GM23338 (cell line): ENCODE measurements around the gene SOS2. TPM values are rescaled to one million over a fixed set of nuclear protein-coding genes. Genes with fewer than 3 reads are reported as not detected.

Source experiments
- CREB1 ChIP-seq: fragments of 250-450 bp; sonication (Bioruptor Pico); IDR thresholded peaks from 2 replicates; pipeline ENCODE4 v1.5.0; 2020; ENCODE audit warnings: low read depth, mild to moderate bottlenecking, moderate library complexity
- JUNB ChIP-seq: IDR thresholded peaks from one replicate; pipeline ENCODE4 v1.6.1; 2016; ENCODE audit warnings: antibody characterized with exemption; ENCODE audit not compliant: unreplicated experiment
- NANOG ChIP-seq: IDR thresholded peaks from 2 replicates; pipeline ENCODE4 v1.6.1; 2016; ENCODE audit warnings: antibody characterized with exemption, borderline replicate concordance
- POLR2AphosphoS5 ChIP-seq: IDR thresholded peaks from 2 replicates; pipeline ENCODE4 v1.6.1; 2016; ENCODE audit warnings: antibody characterized with exemption, low read depth
- STAT1 ChIP-seq: IDR thresholded peaks from one replicate; pipeline ENCODE4 v1.6.1; 2016; ENCODE audit warnings: antibody characterized with exemption; ENCODE audit not compliant: unreplicated experiment
- polyA plus RNA-seq: library from polyadenylated mRNA; unstranded; fragments of >200 nt; fragmentation: Nextera tagmentation; extraction: Ambion mirVana; gene quantifications from 2 replicates; pipeline ENCODE4 v1.2.1, GENCODE V29; 2016
- total RNA-seq: library from RNA; depleted of rRNA; stranded (reverse); fragments of >200 nt; shearing (Covaris generic); gene quantifications from 2 replicates; pipeline ENCODE4 v1.2.3, GENCODE V29; 2014
- TF ChIP-seq, protein P1 (sequence below): fragments of 250-450 bp; sonication (Bioruptor Pico); IDR thresholded peaks from 2 replicates; pipeline ENCODE4 v1.5.0; 2020; ENCODE audit warnings: mild to moderate bottlenecking, moderate library complexity
- TF ChIP-seq, protein P2 (sequence below): IDR thresholded peaks from 2 replicates; pipeline ENCODE4 v1.6.1; 2016; ENCODE audit warnings: antibody characterized with exemption
- TF ChIP-seq, protein P3 (sequence below): IDR thresholded peaks from one replicate; pipeline ENCODE4 v1.6.1; 2018; ENCODE audit warnings: antibody characterized with exemption; ENCODE audit not compliant: unreplicated experiment
- TF ChIP-seq, protein P4 (sequence below), 2 experiments: fragments of 200-600 bp in 1 of 2; sonication (generic) in 1 of 2; conservative IDR thresholded peaks; 2 replicates each; pipeline versions ENCODE4 v1.5.1 to v1.6.1; 2016 to 2017; ENCODE audit warnings: antibody characterized with exemption in 2 of 2, low read depth in 2 of 2, mild to moderate bottlenecking in 2 of 2, moderate library complexity in 1 of 2

The SOS2 gene
- total and polyA plus RNA-seq, 2 experiments from 2014 or later = 3.5 to 11.4 TPM

DNA sequence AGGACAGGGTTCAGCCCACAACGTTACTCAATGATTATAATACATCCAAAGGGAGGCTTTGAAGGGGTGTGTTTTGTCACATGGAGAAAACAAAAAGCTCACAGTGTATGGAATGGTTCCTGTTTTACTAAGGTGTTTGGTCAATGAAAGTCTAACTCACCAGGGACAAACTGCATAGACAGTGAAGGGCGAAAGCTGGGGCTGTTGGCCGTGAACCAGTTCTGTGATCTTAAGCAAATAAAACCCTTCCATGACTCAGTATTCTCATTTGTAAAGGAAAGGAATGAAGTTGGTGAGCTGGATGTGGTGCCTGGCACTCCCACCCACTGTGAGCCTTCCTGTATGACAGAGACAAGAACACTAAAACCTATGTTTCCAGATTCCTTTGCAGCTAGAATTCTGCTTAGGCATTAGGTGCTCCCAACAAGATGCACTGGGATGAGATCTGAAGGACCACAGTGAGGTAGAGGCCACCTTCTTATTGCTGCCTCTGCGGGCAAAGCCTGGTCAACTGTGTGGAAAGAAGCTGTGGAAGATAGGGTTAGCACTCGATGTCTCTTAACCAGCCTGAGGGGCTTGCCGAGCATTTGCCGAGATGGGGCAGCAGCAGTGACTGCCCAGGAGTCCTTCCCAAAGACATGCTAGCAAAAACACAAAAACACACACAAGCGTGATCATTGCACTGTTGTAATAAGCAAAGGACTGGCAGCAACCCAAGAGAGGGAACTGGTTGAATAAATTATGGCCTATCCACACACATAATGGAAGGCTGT lies 163.5 kb downstream of the SOS2 start (continued):
- TF ChIP-seq, protein P1, sequence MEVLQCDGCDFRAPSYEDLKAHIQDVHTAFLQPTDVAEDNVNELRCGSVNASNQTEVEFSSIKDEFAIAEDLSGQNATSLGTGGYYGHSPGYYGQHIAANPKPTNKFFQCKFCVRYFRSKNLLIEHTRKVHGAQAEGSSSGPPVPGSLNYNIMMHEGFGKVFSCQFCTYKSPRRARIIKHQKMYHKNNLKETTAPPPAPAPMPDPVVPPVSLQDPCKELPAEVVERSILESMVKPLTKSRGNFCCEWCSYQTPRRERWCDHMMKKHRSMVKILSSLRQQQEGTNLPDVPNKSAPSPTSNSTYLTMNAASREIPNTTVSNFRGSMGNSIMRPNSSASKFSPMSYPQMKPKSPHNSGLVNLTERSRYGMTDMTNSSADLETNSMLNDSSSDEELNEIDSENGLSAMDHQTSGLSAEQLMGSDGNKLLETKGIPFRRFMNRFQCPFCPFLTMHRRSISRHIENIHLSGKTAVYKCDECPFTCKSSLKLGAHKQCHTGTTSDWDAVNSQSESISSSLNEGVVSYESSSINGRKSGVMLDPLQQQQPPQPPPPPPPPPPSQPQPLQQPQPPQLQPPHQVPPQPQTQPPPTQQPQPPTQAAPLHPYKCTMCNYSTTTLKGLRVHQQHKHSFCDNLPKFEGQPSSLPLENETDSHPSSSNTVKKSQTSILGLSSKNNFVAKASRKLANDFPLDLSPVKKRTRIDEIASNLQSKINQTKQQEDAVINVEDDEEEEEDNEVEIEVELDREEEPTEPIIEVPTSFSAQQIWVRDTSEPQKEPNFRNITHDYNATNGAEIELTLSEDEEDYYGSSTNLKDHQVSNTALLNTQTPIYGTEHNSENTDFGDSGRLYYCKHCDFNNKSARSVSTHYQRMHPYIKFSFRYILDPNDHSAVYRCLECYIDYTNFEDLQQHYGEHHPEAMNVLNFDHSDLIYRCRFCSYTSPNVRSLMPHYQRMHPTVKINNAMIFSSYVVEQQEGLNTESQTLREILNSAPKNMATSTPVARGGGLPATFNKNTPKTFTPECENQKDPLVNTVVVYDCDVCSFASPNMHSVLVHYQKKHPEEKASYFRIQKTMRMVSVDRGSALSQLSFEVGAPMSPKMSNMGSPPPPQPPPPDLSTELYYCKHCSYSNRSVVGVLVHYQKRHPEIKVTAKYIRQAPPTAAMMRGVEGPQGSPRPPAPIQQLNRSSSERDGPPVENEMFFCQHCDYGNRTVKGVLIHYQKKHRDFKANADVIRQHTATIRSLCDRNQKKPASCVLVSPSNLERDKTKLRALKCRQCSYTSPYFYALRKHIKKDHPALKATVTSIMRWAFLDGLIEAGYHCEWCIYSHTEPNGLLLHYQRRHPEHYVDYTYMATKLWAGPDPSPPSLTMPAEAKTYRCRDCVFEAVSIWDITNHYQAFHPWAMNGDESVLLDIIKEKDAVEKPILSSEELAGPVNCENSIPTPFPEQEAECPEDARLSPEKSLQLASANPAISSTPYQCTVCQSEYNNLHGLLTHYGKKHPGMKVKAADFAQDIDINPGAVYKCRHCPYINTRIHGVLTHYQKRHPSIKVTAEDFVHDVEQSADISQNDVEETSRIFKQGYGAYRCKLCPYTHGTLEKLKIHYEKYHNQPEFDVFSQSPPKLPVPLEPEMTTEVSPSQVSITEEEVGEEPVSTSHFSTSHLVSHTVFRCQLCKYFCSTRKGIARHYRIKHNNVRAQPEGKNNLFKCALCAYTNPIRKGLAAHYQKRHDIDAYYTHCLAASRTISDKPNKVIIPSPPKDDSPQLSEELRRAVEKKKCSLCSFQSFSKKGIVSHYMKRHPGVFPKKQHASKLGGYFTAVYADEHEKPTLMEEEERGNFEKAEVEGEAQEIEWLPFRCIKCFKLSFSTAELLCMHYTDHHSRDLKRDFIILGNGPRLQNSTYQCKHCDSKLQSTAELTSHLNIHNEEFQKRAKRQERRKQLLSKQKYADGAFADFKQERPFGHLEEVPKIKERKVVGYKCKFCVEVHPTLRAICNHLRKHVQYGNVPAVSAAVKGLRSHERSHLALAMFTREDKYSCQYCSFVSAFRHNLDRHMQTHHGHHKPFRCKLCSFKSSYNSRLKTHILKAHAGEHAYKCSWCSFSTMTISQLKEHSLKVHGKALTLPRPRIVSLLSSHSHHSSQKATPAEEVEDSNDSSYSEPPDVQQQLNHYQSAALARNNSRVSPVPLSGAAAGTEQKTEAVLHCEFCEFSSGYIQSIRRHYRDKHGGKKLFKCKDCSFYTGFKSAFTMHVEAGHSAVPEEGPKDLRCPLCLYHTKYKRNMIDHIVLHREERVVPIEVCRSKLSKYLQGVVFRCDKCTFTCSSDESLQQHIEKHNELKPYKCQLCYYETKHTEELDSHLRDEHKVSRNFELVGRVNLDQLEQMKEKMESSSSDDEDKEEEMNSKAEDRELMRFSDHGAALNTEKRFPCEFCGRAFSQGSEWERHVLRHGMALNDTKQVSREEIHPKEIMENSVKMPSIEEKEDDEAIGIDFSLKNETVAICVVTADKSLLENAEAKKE (CRISPR knock-in tag) = no peak
- TF ChIP-seq NANOG (no peak), POLR2AphosphoS5 (no peak), JUNB (no peak), CREB1 (CRISPR knock-in tag) (no peak), STAT1 (no peak)
- TF ChIP-seq, protein P2, sequence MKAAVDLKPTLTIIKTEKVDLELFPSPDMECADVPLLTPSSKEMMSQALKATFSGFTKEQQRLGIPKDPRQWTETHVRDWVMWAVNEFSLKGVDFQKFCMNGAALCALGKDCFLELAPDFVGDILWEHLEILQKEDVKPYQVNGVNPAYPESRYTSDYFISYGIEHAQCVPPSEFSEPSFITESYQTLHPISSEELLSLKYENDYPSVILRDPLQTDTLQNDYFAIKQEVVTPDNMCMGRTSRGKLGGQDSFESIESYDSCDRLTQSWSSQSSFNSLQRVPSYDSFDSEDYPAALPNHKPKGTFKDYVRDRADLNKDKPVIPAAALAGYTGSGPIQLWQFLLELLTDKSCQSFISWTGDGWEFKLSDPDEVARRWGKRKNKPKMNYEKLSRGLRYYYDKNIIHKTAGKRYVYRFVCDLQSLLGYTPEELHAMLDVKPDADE = no peak
- TF ChIP-seq, protein P3, sequence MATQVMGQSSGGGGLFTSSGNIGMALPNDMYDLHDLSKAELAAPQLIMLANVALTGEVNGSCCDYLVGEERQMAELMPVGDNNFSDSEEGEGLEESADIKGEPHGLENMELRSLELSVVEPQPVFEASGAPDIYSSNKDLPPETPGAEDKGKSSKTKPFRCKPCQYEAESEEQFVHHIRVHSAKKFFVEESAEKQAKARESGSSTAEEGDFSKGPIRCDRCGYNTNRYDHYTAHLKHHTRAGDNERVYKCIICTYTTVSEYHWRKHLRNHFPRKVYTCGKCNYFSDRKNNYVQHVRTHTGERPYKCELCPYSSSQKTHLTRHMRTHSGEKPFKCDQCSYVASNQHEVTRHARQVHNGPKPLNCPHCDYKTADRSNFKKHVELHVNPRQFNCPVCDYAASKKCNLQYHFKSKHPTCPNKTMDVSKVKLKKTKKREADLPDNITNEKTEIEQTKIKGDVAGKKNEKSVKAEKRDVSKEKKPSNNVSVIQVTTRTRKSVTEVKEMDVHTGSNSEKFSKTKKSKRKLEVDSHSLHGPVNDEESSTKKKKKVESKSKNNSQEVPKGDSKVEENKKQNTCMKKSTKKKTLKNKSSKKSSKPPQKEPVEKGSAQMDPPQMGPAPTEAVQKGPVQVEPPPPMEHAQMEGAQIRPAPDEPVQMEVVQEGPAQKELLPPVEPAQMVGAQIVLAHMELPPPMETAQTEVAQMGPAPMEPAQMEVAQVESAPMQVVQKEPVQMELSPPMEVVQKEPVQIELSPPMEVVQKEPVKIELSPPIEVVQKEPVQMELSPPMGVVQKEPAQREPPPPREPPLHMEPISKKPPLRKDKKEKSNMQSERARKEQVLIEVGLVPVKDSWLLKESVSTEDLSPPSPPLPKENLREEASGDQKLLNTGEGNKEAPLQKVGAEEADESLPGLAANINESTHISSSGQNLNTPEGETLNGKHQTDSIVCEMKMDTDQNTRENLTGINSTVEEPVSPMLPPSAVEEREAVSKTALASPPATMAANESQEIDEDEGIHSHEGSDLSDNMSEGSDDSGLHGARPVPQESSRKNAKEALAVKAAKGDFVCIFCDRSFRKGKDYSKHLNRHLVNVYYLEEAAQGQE = no peak
- TF ChIP-seq, protein P4, sequence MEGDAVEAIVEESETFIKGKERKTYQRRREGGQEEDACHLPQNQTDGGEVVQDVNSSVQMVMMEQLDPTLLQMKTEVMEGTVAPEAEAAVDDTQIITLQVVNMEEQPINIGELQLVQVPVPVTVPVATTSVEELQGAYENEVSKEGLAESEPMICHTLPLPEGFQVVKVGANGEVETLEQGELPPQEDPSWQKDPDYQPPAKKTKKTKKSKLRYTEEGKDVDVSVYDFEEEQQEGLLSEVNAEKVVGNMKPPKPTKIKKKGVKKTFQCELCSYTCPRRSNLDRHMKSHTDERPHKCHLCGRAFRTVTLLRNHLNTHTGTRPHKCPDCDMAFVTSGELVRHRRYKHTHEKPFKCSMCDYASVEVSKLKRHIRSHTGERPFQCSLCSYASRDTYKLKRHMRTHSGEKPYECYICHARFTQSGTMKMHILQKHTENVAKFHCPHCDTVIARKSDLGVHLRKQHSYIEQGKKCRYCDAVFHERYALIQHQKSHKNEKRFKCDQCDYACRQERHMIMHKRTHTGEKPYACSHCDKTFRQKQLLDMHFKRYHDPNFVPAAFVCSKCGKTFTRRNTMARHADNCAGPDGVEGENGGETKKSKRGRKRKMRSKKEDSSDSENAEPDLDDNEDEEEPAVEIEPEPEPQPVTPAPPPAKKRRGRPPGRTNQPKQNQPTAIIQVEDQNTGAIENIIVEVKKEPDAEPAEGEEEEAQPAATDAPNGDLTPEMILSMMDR (conservative IDR thresholded peaks at IDR 0.05; ENCODE audit: low read depth in 2 of 2) = no peak
